Ovary (tissue), 9 donors: ENCODE measurements around the gene TRPC6. TPM values are rescaled to one million over a fixed set of nuclear protein-coding genes. Genes with fewer than 3 reads are reported as not detected.
A peak's percentile ranks its signal among the peaks of the same experiment; 100 is the strongest.

Experiments used
- DNase-seq, 5 donors: peaks; one replicate each; pipeline ENCODE4 v3.0.0-alpha.2; 2019 to 2020
- H3K27ac ChIP-seq, 2 donors: fragments of 200-600 bp; one replicate each; pipeline versions ENCODE4 v1.5.1 to v1.8.0; 2019 to 2022
- H3K27me3 ChIP-seq: fragments of 200-600 bp; one replicate; pipeline ENCODE4 v1.8.0; 2022
- H3K36me3 ChIP-seq: fragments of 200-600 bp; sonication (generic); one replicate; pipeline ENCODE4 v1.5.1; 2019
- H3K4me1 ChIP-seq: one replicate; pipeline ENCODE4 v1.8.1; 2013; ENCODE audit warnings: mild to moderate bottlenecking, moderate library complexity; ENCODE audit not compliant: insufficient read depth
- H3K4me3 ChIP-seq: fragments of 200-600 bp; sonication (generic); one replicate; pipeline ENCODE4 v1.5.1; 2017
- H3K9me3 ChIP-seq, 2 donors: fragments of 200-600 bp in 1 of 2; sonication (generic) in 1 of 2; one replicate each; pipeline versions ENCODE4 v1.5.1 to v1.8.1; 2013 to 2019; ENCODE audit warnings: mild to moderate bottlenecking in 1 of 2, moderate library complexity in 1 of 2
- CTCF ChIP-seq, 3 donors: fragments of 450-650 bp in 2 of 3; fragments of 200-600 bp in 1 of 3; IDR thresholded peaks; one replicate each; pipeline versions ENCODE4 v1.5.1 to v1.8.0; 2016 to 2022; ENCODE audit warnings: antibody characterized with exemption in 3 of 3, mild to moderate bottlenecking in 1 of 3
- EP300 ChIP-seq: sonication (generic); formaldehyde crosslinking; IDR thresholded peaks from one replicate; pipeline ENCODE4 v1.6.1; 2017; ENCODE audit warnings: antibody characterized with exemption
- POLR2A ChIP-seq: fragments of 450-650 bp; IDR thresholded peaks from one replicate; pipeline ENCODE4 v1.6.1; 2017; ENCODE audit warnings: antibody characterized with exemption, mild to moderate bottlenecking, moderate library complexity
- WGBS, 3 donors: extraction: QIAGEN DNeasy Blood & Tissue Kit in 1 of 3; methylation state at CpG; one replicate each; pipeline versions ENCODE4 v1.1.5 to v1.1.7; 2013 to 2017; 5-methylcytosine and 5-hydroxymethylcytosine counted together
- intact Hi-C, 4 donors: fragments of 100-400 bp; cut with DNase I; formaldehyde crosslinking; loops; one replicate each; pipeline versions ENCODE4 v1.11.0 to v1.15.1; 2022 to 2023
- polyA plus RNA-seq, 2 donors: library from polyadenylated mRNA; stranded (reverse); fragments of 200-250 nt in 1 of 2; fragments of 350-450 nt in 1 of 2; fragmentation: Illumina TruSeq in 1 of 2; extraction: RNeasy Lipid Tissue Mini Kit (QIAGEN cat#74804) in 1 of 2; gene quantifications; one replicate each; pipeline ENCODE4 v1.2.3, GENCODE V29; 2013 to 2014
- total RNA-seq, 7 donors: library from RNA; depleted of rRNA in 2 of 7; stranded (reverse); fragments of >200 nt in 2 of 7; fragmentation: NEBNext Ultra II Directional in 3 of 7; extraction: Animal tissue kit (Norgen Biotek cat#: 25700) in 3 of 7; gene quantifications; one replicate each; pipeline versions ENCODE4 v1.1.0 to v1.2.4, GENCODE V29; 2016 to 2023
- donor health status: DM: no; HTN: no; CAD: no; lungs with moderate emphysema.
- donor health status: DM: no; HTN: no; CAD: no.
- donor health status: Bipolar disorder and iron deficiency.
- donor health status: DM: yes; HTN: yes; CAD: no.
- donor health status: DM: no; HTN: no; CAD: no.
- donor health status: DM: yes; HTN: yes; CAD: no.

Gene TRPC6
- total and polyA plus RNA-seq, 9 donors = 0.71 to 10.3 (median 2.4) TPM

GRCh38 chr11:101612481-101612880 lies 28.7 kb upstream of the TRPC6 start:
- H3K4me3 ChIP-seq = no peak overlapping the region
- no peaks in the 10 kb centered on the region for H3K27me3 ChIP-seq
- no peaks in the 10 kb centered on the region for H3K9me3 ChIP-seq
- 64 to 76% (median 68%) methylated on average over 1 of the region's 1 CpG for WGBS, 3 donors
- H3K36me3 ChIP-seq = no peaks in the 10 kb centered on the region
- TF ChIP-seq POLR2A (no peak), EP300 (no peak), CTCF (IDR thresholded peaks at IDR 0.05) (no peak)
- intact Hi-C loops = no loop called here
- H3K27ac ChIP-seq = no peak overlapping the region
- H3K4me1 ChIP-seq = no peaks in the 10 kb centered on the region
- DNase-seq = no peak

- intact Hi-C loops = no loop called here
- Histone ChIP-seq H3K36me3 (no peaks in the 10 kb centered on the region), H3K4me3 (no peak overlapping the region), H3K4me1 (no peaks in the 10 kb centered on the region), H3K9me3 (no peaks in the 10 kb centered on the region), H3K27me3 (no peaks in the 10 kb centered on the region), H3K27ac (no peak overlapping the region)
- 42 to 61% (median 57%) methylated on average over 3 of the region's 3 CpGs for WGBS, 3 donors
- TF ChIP-seq EP300 (no peak), POLR2A (no peak)
- DNase-seq = no peak
Observed at GRCh38 chr11:101600924-101601323, 17.1 kb upstream of the TRPC6 start.

- WGBS, 3 donors = 94 to 96% (median 96%) methylated on average over 5 of the region's 5 CpGs
Observed at GRCh38 chr11:101586965-101587364, 3.2 kb upstream of the TRPC6 start.

GRCh38 chr11:101584655-101585054 lies 848 bp upstream of the TRPC6 start:
- H3K27ac ChIP-seq = no peak overlapping the region
- no peaks in the 10 kb centered on the region for H3K27me3 ChIP-seq
- H3K4me1 ChIP-seq = no peaks in the 10 kb centered on the region
- H3K36me3 ChIP-seq = no peaks in the 10 kb centered on the region
- WGBS, 3 donors = 23 to 36% (median 30%) methylated on average over 2 of the region's 2 CpGs
- TF ChIP-seq EP300 (no peak), POLR2A (no peak), CTCF (IDR thresholded peaks at IDR 0.05) (no peak)
- no peak for DNase-seq
- H3K9me3 ChIP-seq = no peaks in the 10 kb centered on the region
- intact Hi-C loops = no loop called here
- H3K4me3 ChIP-seq = no peak overlapping the region

More at GRCh38 chr11:101586965-101587364, 3.2 kb upstream of the TRPC6 start:
- no peaks in the 10 kb centered on the region for H3K9me3 ChIP-seq
- H3K27ac ChIP-seq = no peak overlapping the region
- intact Hi-C loops = no loop called here
- DNase-seq = no peak
- H3K4me3 ChIP-seq = no peak overlapping the region
- H3K36me3 ChIP-seq = no peaks in the 10 kb centered on the region
- H3K4me1 ChIP-seq = no peaks in the 10 kb centered on the region
- no peak for TF ChIP-seq POLR2A
- no peaks in the 10 kb centered on the region for H3K27me3 ChIP-seq

GRCh38 chr11:101584129-101584515 lies 315 bp upstream of the TRPC6 start:
- DNase-seq = no peak
- H3K4me3 ChIP-seq = peak overlapping the region; percentile 41
- no peaks in the 10 kb centered on the region for H3K9me3 ChIP-seq
- no peak for TF ChIP-seq EP300
- TF ChIP-seq POLR2A = no peak
- no peak for TF ChIP-seq CTCF (IDR thresholded peaks at IDR 0.05)
- 3 to 5% (median 5%) methylated on average over 8 of the region's 8 CpGs for WGBS, 3 donors
- H3K27me3 ChIP-seq = no peaks in the 10 kb centered on the region
- no peaks in the 10 kb centered on the region for H3K36me3 ChIP-seq
- peak overlapping the region in 1 of 2 donors; percentile 54 for H3K27ac ChIP-seq
- H3K4me1 ChIP-seq = no peaks in the 10 kb centered on the region
- intact Hi-C loops = no loop called here

GRCh38 chr11:101582989-101583250 lies 887 bp downstream of the TRPC6 start:
- no peak for DNase-seq
- no peaks in the 10 kb centered on the region for H3K27me3 ChIP-seq
- no peaks in the 10 kb centered on the region for H3K4me1 ChIP-seq
- TF ChIP-seq CTCF (IDR thresholded peaks at IDR 0.05) (no peak), EP300 (no peak), POLR2A (no peak)
- no peaks in the 10 kb centered on the region for H3K36me3 ChIP-seq
- H3K27ac ChIP-seq = peak overlapping the region in 1 of 2 donors; percentile 54
- H3K4me3 ChIP-seq = peak overlapping the region; percentile 41
- intact Hi-C loops = no loop called here
- no peaks in the 10 kb centered on the region for H3K9me3 ChIP-seq
- 1 to 2% (median 1%) methylated on average over 17 to 19 of the region's 19 CpGs for WGBS, 3 donors
